Frontal cortex (tissue), 4 donors: Measurements from ENCODE around the gene FAM219B. TPM values are rescaled to one million over a fixed set of nuclear protein-coding genes. Genes with fewer than 3 reads are reported as not detected.

ENCODE experiments used
- DNase-seq, 2 donors: peaks; one replicate each; pipeline ENCODE4 v3.0.0; 2012; ENCODE audit warnings: low spot score in 2 of 2
- FAIRE-seq: peaks from 2 replicates; lab custom pipeline; 2012; peaks lifted over from hg19 to GRCh38; lab: Jason Lieb, UNC
- total RNA-seq: library from RNA; depleted of rRNA; stranded (reverse); fragments of >200 nt; gene quantifications from one replicate; pipeline ENCODE4 v1.2.3, GENCODE V29; 2014
- donor health status: control.
- donor health status: control.
- donor health status: control.

FAM219B gene
- total RNA-seq, 1 donor from 2014 or later = 52.2 TPM

DNA sequence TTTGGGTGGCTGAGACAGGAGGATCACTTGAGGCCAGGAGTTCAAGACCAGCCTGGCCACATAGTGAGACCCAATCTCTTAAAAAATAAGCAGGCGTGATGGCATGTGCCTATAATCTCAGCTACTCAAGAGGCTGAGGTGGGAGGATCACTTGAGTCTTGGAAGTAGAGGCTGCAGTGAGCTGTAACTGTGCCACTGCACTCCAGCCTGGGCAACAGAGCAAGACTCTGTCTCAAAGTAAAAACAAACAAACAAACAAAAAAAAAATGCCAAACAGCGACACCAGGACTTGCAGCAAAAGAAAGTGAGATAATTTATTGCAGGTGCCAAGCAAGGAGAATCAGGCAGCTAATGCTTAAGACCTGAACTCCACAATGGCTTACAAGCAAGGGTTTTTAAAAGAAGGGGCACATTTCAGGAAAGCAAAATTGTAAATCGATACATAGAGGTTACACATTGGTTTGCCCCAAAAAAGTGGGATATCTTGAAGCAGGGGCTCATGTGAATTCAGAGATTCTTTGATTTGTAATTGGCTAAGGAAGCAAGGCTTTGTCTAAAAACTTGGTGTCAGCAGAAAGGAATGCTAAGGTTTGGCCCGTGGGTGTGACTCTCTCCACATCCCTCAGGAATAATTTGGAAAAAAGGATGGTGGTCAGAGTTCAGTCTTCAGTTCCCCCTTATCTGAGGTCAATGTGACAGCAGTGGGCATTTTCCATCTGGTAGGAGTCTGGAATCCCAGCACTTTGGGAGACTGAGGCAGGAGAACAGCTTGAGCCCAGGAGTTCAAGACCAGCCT, 22.0 kb downstream of the FAM219B start:
- DNase-seq = no peak
- no peak for FAIRE-seq

- no peak for FAIRE-seq
- no peak for DNase-seq
Observed at GRCh38 chr15:74882528-74882927, 24.1 kb downstream of the FAM219B start.

DNA sequence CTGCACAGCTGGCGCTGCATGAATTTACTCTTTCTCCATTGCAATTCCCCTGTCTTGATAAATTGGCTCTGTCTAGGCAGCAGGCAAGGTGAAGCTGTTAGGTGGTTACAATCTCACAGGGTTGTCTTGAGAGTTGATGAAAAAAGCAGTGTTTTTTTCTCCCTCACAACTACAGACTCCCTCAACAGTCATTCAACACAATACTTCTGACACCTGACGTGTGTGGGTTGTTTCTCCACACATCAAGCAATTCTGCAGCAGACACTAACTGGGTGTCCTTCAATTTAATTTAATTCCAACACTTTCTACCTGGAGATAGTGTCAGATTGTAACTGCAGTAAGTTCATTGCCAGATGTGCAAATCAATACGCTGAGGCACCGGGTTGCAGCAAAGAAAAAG, 28.4 kb downstream of the FAM219B start:
- DNase-seq = no peak
- no peak for FAIRE-seq

GRCh38 chr15:74873756-74874424, 32.8 kb downstream of the FAM219B start:
- FAIRE-seq (no peak), DNase-seq (no peak)

- FAIRE-seq (no peak), DNase-seq (peak; percentile 90 to 95)
Observed at GRCh38 chr15:74873036-74873755, 33.5 kb downstream of the FAM219B start, which contains the start of gene SCAMP2. Gene SCAMP2, minus strand, starts transcription at chr15:74873365. Its CDS starts 110 bp downstream, at chr15:74873255.

DNA sequence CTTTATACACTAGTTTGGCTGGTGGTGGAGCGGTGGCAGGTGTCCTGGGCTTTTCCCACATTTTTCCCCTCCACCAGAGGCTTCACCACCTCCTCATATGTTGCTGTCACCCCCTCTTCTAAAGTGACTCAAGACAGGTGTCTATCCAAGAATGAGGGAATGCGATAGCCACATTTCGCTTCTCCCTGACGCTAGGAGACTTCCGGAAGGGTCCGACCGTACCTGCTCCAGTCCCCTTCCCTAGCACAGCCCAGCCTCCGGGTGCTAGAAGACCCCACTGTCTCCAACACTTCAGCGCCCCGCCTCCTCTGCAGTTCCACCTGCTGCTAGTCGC, 34.0 kb downstream of the FAM219B start:
- no peak for DNase-seq
- FAIRE-seq = no peak

GRCh38 chr15:74870436-74871215, 36.0 kb downstream of the FAM219B start:
- no peak for FAIRE-seq

GRCh38 chr15:74869726-74870407, 36.8 kb downstream of the FAM219B start:
- no peak for DNase-seq
- FAIRE-seq = no peak

More at GRCh38 chr15:74870436-74871215, 36.0 kb downstream of the FAM219B start:
- DNase-seq = no peak

- DNase-seq = no peak
- FAIRE-seq = no peak
Observed at GRCh38 chr15:74869372-74869725, 37.3 kb downstream of the FAM219B start.

DNA sequence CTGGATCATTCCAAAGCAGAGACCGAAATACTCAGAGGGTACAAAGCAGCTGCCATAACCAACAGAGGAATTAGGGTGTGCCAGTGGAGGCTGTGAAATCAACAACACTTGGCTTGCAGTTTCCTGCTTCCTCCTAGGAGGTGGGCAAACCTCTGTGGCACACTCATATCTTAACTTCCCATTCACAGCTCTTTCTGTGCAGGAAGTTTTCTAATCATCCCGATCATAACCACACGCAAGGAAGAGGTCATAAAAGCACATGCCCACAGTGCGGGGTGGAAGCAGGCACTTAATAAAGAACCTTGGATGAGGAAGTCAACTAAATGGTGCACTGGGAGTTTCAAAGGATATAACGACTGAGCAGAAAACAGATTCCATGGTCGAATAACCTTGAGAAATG, 38.6 kb downstream of the FAM219B start:
- no peak for FAIRE-seq
- no peak for DNase-seq

DNA sequence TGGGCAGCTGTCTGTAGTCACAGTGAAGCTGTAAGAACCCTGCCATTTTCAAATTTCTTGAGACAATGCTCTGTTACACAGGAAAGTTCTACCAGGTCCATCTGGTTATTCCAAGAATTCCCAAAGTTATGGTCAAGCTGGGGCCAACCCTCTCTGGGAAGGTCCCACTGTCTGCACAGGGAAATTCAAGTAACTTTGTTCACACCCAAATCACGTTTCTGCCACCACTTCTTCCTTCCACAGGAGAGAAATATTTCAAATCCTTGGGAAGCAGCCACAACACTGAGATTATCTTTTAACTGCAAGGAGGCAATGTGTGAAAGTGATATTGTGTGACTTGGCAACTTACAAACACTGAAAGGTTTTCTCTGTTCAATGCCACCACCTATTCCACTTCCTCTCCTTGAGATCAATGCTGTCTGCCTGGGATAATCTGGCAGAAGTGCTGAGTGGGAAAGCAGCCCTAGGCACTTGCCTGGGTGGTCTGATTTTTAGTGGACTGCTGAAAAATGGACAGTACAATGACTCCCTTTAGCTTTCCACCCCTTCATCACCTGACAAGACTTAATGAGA, 39.1 kb downstream of the FAM219B start:
- DNase-seq = no peak
- no peak for FAIRE-seq

GRCh38 chr15:74866090-74866489, 40.6 kb downstream of the FAM219B start:
- DNase-seq (no peak), FAIRE-seq (no peak)

GRCh38 chr15:74865316-74865715, 41.3 kb downstream of the FAM219B start:
- FAIRE-seq (no peak), DNase-seq (no peak)

GRCh38 chr15:74864296-74864695, 42.4 kb downstream of the FAM219B start:
- DNase-seq = no peak
- FAIRE-seq = no peak

DNA sequence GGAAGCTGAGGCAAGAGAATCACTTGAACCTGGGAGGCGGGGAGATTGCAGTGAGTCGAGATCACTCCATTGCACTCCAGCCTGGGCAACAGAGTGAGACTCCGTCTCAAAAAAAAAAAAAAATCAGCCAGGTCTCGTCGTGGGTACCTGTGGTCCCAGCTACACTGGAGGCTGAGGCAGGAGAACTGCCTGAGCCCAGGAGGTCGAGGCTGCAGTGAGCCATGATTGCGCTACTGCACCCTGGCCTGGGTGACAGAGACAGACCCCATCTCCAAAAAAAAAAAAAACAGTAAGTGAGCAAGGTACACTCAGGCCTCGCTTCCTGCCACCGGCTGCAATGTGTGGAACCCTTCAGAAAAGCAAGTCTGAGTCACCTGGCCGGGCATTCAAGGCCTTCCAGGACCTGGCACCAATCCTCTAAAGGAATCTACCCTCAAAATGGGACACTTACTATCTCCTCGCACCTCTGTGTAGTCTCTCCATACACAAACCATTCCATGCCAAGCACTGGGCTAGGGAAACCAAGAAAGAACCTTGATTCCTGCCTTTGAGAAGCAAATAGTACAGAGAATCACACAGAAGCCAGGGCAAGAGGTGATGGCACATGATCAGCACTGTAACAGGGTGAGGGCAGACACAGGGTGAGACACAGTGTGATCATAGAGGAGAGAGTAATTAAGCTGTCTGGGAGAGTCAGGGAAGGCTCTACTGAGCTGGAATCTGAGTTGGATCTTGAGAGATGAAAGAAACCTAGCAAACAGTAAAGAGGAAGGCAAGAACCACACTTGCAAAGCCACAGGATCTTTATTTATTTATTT, 43.2 kb downstream of the FAM219B start:
- FAIRE-seq = no peak
- DNase-seq = no peak

- DNase-seq = no peak
- no peak for FAIRE-seq
Observed at GRCh38 chr15:74858369-74858740, 48.3 kb downstream of the FAM219B start.

- no peak for DNase-seq
Observed at GRCh38 chr15:74857671-74858368, 48.8 kb downstream of the FAM219B start.

More at GRCh38 chr15:74857671-74858368, 48.8 kb downstream of the FAM219B start:
- no peak for FAIRE-seq
